Pulmonary artery endothelial cell (primary cell): Measurements from ENCODE around the gene SAMD8. TPM values are rescaled to one million over a fixed set of nuclear protein-coding genes. Genes with fewer than 3 reads are reported as not detected.

ENCODE experiments used
- DNase-seq: peaks from one replicate; pipeline ENCODE4 v3.0.0-alpha.2; 2011; ENCODE audit warnings: low read depth, low spot score
- total RNA-seq: library from RNA; depleted of rRNA; stranded (reverse); fragments of >200 nt; gene quantifications from 2 replicates; pipeline ENCODE4 v1.2.3, GENCODE V29; 2014

The SAMD8 gene
- 28.4 and 32.0 TPM in 2 replicates for total RNA-seq

GRCh38 chr10:75111365-75111906 is at the start of gene SAMD8:
TSS of gene SAMD8 (plus strand) at chr10:75111656. CDS start at chr10:75150529, 38,873 bp downstream.
- DNase-seq: peak; percentile 80

GRCh38 chr10:75061709-75062505 is 49.5 kb upstream of the SAMD8 start:
- DNase-seq: no peak

DNA sequence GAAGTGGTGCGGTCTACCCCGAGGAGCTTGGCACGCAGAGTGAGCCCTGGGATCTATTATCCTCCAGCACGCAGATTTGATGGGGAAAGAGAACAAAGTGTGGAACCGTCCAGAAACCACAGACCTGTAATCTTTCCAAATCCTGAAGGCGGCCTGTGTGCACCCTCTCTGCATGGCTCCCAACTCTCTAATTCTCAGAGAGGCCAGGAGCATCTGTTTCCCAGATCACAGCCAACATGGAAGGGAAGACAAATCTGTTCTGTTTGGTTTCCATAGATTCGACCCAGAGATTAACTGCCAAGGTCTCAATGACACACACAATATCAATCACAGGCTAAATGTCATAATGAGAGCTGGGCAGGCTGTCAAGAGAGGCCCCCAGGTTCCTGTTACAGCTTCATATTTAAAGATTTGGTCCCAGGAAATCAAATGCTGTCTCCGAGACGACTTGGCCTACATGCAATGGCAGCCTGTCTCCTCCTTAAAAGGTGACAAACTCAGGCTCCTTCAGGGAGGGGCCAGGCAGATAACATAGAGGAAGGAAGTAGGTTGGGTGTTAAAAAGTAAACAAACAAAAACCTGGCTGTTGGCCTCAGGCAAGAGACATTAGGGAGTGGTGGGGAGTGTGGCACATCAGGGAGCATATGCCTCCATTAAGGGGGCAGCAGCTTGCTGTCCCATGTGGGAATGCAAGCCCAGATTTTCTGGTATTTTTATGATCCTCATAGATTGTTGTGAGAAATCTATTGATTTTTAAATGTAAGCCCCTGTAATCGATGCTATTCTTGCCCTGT is 48.8 kb upstream of the SAMD8 start:
- no peak for DNase-seq

- DNase-seq: no peak
Measured at GRCh38 chr10:75063461-75064230, 47.8 kb upstream of the SAMD8 start.

DNA sequence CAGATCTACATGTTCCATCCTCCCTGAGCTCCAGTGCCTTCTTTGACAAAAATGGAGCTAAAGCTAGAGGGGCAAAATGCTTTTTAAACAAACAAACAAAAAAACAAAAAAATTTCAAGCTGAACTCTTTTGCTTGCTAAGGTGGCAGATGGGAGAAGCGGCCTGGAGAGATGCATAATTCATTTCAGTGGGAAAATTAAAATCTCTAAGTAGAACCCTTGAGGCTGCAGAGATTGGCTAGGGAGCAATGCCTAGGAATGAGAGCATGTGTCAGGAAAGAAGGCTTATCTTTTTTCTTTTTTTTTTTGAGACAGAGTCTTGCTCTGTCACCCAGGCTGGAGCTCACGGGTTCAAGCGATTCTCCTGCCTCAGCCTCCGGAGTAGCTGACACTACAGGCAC is 46.4 kb upstream of the SAMD8 start:
- no peak for DNase-seq

- DNase-seq: no peak
Measured at GRCh38 chr10:75066271-75066670, 45.2 kb upstream of the SAMD8 start.

- DNase-seq: no peak
Measured at GRCh38 chr10:75067272-75067671, 44.2 kb upstream of the SAMD8 start.

GRCh38 chr10:75068523-75068922 is 42.9 kb upstream of the SAMD8 start:
- DNase-seq: no peak

DNA sequence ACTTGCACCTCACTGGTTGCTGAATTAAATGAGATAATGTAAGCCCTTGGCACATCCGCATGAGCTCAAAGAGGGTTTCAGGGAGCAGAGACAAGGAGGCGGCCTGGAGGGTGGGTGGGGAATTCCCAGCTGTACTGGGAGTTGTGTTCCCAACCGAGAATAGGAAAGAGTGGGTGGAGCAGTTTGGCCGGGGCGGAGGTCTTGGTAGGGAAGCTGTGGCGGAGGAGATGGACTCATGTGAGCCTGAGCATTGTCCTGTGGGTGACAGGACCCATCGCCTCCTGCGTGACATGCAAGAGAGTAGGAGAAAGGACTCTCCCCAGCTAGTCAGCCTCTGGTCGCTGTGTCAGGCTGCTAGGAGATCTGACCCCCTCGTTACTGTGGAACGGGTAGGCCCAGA is 41.0 kb upstream of the SAMD8 start:
- DNase-seq: no peak

GRCh38 chr10:75070961-75071428 is 40.5 kb upstream of the SAMD8 start:
- DNase-seq: no peak

DNA sequence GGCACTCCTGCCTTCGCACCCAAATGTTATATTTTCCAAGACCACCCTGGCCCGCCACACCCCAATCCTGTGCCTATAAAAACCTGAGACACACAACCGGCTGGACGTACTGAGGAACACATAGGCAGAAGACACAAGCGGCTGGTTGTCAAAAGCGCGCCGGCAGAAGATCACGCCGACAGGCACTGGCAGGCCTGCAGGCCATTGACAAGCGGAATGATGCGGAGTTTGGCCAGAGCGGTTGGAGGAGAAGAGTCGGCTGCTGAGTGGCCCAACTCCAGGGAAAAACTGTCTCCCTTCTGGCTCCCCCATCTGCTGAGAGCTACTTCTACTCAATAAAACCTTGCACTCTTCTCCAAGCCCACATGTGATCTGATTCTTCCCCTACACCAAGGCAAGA is 39.7 kb upstream of the SAMD8 start:
- DNase-seq: no peak

- no peak for DNase-seq
Measured at GRCh38 chr10:75072727-75073126, 38.7 kb upstream of the SAMD8 start.

GRCh38 chr10:75073442-75073841 is 38.0 kb upstream of the SAMD8 start:
- no peak for DNase-seq

- no peak for DNase-seq
Measured at GRCh38 chr10:75074711-75075445, 36.6 kb upstream of the SAMD8 start.

GRCh38 chr10:75076348-75076747 is 35.1 kb upstream of the SAMD8 start:
- no peak for DNase-seq

- DNase-seq: no peak
Measured at GRCh38 chr10:75079436-75080083, 31.9 kb upstream of the SAMD8 start.

DNA sequence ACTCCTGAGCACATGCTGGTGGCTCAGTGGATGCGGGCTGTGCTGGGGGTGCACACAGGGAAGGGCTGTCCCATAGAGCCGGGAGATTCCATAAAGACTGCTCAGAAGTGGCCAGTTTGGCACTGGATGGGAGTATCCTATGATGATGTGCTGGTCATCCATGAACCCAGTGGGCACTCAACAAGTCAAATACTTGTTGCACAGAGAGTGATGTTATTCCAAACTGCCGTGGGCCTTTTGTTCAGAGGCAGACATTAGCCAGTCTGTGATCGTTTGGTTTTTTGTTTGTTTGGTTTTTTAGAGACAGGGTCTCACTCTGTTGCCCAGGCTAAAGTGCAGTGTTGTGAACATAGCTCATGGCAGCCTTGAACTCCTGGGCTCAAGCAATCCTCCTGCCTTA is 30.9 kb upstream of the SAMD8 start:
- DNase-seq: no peak

DNA sequence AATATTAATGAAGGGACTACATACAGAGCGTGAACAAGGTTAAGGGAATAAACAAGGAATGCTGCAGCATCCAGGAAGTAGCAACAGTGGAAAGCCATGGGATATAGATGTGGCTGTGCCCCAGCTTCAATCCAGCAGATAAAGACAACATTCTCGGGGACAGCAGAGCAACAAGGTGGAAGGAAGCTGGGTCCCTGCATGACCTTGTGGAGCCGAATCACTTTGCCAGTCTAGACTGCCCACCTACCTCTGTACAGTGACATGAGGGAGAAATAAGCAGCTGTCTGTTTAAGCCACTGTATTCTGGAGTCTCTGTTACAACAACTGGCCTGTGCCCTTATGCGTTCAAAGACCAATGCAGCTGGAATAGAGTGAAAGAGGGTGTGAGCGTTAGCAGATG is 30.1 kb upstream of the SAMD8 start:
- no peak for DNase-seq

- no peak for DNase-seq
Measured at GRCh38 chr10:75083972-75084833, 27.3 kb upstream of the SAMD8 start.
